Fibroblast of mammary gland (primary cell): Measurements from ENCODE around the gene GNAQ.
A peak's percentile ranks its signal among the peaks of the same experiment; 100 is the strongest.

Experiments used
- DNase-seq: peaks from one replicate; pipeline ENCODE4 v3.0.0-alpha.2; 2010; ENCODE audit warnings: low read depth
- H3K4me3 ChIP-seq: 2 replicates; pipeline ENCODE4 v1.5.1; 2011; ENCODE audit warnings: low read depth, mild to moderate bottlenecking, low read length, moderate library complexity; ENCODE audit not compliant: control insufficient read depth
- CTCF ChIP-seq: conservative IDR thresholded peaks from 2 replicates; pipeline ENCODE4 v1.5.1; 2011; ENCODE audit warnings: low read depth, low read length, inconsistent platforms; ENCODE audit not compliant: control insufficient read depth, insufficient read depth

Gene GNAQ

GRCh38 chr9:78031444-78031892 is at the start of gene GNAQ:
GNAQ (minus strand) TSS chr9:78031811; CDS start chr9:78031235, 576 bp downstream.
- no peak for DNase-seq
- no peak for TF ChIP-seq CTCF
- H3K4me3 ChIP-seq: peak within 1 kb of the TSS; percentile 75

- TF ChIP-seq CTCF: no peak
- DNase-seq: peak; percentile 12
- H3K4me3 ChIP-seq: no peak overlapping the region
Observed at GRCh38 chr9:78074385-78075291, 43.0 kb upstream of the GNAQ start.

- TF ChIP-seq CTCF: no peak
- H3K4me3 ChIP-seq: no peak overlapping the region
- DNase-seq: peak; percentile 6
Observed at GRCh38 chr9:78073722-78074121, 42.1 kb upstream of the GNAQ start.

GRCh38 chr9:78072586-78073199 is 41.1 kb upstream of the GNAQ start:
- no peak overlapping the region for H3K4me3 ChIP-seq
- no peak for DNase-seq
- no peak for TF ChIP-seq CTCF

GRCh38 chr9:78070521-78070920 is 38.9 kb upstream of the GNAQ start:
- H3K4me3 ChIP-seq: no peak overlapping the region
- DNase-seq: no peak
- TF ChIP-seq CTCF: no peak

GRCh38 chr9:78064075-78064474 is 32.5 kb upstream of the GNAQ start:
- DNase-seq: no peak
- no peak overlapping the region for H3K4me3 ChIP-seq

More at GRCh38 chr9:78064075-78064474, 32.5 kb upstream of the GNAQ start:
- TF ChIP-seq CTCF: no peak
